G401.6 (cell line): ENCODE data around the gene COPS3.

Source experiments
- FAIRE-seq: peaks from 2 replicates; lab custom pipeline; 2012; peaks lifted over from hg19 to GRCh38; lab: Jason Lieb, UNC

COPS3 gene

DNA sequence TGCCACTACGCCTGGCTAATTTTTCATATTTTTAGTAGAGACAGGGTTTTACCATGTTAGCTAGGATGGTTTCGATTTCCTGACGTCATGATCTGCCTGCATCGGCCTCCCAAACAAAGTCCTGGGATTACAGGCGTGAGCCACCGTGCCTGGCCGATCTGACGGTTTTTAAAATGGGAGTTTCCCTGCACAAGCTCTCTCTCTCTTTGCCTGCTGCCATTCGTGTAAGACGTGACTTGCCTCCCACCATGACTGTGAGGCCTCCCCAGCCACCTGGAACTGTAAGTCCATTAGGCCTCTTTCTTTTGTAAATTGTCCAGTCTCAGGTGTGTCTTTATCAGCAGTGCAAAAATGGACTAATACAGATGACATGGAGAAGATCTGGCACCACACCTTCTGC lies 39.4 kb downstream of the COPS3 start:
- no peak for FAIRE-seq

DNA sequence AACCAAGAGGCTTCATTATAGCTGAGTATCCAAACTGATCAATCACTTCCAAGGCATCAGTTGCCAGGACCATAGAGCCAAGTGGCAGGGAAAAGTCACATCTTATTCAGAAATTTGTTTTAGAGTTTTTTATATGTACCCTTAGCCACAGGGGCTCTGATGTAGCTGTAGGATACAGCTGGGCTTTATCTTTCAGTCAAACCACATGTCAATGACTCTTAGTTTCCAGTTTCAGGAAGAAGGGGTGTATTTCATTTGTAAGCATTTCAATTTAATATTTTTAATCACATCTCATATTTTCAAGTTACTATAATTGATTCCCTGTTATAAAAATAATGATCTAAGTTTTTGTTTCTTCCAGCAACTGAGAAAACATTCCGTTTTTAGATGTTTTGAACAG lies 41.2 kb downstream of the COPS3 start:
- no peak for FAIRE-seq

DNA sequence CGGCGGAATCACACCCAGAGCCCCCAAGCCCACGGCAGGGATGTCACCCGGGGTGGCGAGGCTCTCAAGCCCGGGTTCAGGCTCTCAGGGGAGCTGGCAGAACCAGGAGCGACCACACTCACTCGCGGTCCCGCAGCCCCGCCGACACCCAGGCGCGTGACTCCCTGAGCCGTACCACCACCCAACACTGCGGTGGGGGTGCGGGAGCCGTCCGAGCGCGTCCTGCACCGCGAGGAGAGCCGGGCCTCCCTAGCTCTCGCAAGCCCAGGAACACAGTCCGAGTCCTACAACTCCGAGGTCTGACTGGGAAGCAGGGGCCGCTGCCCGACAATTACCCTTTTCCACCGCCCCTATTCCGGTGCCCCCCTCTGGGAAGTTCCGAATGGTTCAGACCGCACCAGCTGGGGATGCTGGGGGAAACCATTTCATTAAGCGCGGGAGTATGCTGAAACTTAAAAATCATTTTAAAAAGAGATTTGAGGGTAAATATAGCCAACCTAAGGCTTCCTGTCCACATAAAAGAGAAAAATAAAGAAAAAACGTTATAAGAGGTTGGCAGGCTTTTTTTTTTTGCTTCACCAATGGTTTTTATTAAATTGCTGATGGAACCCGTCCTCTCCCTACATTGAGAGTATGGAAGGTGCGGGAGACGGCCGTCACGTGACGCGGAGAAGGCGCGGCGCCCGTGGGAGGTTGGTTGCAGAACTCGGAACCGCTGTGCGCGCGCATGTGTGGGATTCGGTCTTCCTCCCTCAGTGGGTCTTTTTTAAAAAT lies 43.8 kb downstream of the COPS3 start, which contains the start of gene FLCN:
Gene FLCN, minus strand, starts transcription at position 143 of the 774 bp plus-strand sequence. CDS start 9,031 bp downstream, outside the sequence.
- peak; percentile 46 for FAIRE-seq

DNA sequence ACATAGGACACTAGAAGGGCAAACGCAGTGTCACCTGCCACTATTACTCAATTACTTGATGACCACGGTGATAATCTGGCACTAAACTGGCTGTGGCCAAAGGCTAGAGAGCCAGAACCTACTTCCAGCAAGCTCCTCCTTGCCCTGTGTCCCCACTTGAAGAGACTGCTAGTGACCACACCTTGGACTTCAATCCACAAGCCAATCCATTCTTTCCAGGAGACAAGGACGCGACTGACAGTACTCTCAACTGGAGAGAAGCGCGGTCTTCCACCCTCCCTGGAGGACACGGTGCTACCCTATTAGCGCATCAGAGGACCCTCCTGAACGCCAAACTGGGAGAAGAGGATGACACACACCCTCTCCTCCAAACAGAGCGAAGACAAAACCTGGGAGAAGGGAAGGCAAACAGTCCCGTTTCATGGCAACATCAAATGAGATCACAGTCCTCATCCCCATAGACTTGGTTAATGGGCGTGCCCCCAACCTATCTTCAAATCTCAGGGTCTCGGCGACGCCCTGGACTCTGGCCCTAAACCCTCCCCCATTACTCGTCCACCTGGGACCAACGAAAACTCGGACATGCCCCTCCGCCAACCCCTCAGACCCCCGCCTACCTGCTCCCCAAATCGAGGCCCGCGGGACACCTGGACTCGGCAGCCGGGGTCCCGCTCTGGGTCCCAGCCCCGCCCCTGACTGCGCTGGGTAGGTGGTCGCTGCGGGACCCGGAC lies 44.6 kb downstream of the COPS3 start:
- FAIRE-seq, result no peak

DNA sequence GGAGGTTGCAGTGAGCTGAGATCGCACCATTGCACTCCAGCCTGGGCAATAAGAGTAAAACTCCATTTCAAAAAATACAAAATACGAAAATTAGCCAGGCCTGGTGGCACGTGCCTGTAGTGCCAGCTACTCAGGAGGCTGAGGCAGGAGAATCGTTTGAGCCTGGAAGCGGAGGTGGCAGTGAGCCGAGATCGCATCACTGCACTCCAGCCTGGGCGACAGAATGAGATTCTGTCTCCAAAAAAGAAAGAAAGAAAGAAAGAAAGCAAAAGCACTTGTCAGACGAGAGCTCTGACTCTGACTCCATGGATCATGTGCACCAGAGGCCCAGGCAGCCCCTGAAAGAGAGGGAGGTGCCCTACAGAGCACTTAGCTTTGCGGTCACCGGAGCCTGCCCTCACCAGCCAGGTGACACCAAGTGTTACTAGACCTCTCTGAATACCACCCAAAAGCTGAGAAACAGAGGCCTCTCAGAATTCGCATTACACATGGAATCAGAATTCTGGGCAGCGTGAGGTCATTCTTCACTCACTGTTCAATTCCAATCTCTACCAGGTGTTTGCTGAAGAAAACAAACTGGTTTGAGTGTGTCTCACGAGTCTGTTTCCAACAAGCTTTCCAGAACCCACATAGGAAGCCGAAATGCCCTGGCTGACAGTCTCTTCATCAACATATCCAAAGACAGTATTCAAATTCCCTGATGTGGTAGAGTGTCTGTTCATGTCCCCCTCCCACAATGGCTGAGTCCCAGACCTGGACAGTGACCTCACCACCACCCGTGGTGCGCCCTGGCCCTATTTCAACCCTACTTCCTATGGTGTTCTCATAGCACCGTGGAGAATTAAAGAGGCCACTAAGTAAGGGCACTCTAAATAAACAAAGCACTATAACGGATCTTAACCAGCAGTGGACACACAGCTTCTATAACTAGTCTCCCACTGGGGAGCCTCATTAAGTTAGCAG lies 45.6 kb downstream of the COPS3 start:
- FAIRE-seq, result no peak

DNA sequence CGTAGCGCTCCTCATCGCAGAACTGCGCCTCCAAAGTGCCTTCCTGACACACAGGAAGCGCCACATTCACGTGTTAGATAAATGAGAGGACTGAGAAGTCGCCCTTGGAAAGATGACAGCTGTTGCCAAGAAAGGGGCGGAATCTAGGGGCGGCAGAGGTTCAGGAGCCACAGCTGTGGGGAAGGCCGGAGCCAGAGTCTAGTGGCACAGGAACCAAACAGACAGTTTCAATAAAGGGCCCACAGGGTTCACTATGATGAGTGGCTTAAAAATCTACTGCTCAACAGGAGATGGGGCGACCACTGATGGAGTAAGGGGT lies 48.8 kb downstream of the COPS3 start:
- no peak for FAIRE-seq

DNA sequence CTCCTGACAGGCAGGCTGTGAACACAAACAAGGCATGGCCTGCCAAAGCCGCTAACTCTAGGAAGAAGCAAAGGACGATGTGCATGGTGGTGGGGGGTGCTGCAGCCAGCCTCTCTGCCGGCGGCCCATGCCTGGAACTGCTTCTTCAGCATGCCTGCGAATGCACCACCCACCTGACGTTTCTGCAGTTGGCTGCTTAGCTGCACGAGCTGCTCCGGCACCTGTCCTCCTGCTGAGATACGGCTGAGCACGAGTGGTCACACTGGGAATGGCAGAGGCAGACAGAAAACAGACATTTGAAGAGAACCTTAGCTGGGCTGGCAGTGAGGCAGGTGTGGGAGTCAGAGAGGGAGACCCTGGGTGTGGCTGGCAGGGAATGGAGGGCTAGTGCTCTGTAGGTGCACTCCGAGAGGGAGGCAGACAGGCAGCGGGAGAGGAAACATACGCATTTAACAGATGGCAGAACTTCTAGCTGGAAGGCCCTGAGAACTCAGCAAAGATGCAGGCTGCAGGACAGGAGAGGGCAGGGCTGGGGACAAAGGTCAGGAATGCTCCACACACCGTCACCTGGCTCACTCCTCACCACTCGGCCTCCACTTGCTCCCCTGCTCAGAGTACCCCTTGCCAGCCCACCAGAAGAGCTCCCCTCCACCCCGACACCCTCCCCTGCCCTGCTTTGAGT lies 49.3 kb downstream of the COPS3 start:
- FAIRE-seq, result no peak

DNA sequence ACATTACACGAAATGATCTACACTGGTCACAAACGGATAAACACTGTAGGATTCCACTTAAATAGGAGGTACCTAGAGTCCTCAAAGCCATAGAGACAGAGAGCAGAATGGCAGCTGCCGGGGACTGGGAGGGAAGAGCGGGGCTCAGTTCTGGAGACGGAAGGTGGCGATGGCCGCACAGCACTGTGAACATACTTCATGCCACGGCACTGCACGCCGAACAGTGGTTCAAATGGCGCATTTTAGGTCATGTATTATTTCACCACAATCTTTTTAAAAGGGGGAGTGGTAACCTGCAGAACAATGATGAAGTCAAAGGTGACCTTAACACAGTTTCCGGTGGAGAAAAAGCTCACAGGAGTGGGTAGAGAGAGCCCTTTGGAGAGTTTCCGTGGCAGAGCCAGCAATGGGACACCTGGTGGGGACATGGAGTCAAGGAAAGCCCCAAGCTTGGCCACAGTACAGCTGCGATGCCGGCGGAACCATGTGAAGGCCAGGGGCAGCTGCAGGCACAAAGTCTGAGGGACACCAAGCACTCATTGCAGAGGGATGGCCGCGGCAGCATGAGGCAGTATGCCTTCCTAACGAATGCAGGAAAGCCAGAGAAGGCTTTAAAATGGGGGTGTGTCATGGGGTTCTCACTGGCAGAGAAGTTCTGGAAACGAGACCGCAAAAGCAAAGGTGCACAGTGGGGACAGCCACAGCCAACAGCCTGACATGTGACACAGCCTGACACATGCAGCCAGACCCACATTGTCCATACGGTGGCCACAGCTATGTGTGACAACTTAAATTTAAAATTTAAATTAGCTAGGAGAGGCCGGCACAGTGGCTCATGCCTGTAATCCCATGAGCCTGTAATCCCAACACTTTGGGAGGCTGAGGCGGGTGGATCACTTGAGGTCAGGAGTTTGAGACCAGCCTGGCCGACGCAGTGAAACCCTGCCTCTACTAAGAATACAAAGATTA lies 51.3 kb downstream of the COPS3 start:
- no peak for FAIRE-seq

DNA sequence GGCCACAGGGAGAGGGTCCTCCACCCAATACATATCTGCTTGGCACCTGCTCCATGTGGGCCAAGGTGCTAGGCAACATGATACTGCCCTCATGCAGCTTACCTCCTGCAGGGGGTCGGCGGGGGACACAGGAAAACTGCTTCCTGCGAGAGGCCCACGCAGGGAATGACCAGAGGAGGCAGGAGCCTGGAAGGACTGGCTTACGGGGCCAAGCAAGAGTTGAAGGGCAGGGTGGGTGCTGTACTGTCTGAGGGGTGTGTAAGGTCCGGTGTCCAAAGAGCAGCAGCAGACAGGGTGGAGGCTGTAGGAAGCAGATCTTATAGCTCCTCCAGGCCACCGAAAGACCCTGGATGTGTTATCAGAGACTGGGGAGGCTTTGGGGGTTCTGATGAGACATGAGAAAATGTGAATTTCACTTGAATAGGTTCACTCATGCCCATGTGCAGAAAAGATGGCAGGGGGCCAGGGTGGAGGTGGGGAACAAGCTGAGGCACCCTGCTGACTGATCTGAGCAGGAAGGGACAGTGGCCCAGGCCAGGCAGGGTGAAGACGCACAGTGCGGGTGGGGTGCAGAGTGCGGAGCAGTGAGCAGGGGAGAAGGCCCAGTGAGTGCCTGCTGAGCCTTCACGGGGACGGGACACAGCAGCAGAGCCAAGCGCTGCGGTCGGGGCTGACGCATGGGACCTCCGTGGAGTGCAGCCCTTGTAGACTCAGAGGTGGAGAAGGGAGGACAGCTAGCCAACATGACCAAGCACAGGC lies 52.3 kb downstream of the COPS3 start:
- no peak for FAIRE-seq

DNA sequence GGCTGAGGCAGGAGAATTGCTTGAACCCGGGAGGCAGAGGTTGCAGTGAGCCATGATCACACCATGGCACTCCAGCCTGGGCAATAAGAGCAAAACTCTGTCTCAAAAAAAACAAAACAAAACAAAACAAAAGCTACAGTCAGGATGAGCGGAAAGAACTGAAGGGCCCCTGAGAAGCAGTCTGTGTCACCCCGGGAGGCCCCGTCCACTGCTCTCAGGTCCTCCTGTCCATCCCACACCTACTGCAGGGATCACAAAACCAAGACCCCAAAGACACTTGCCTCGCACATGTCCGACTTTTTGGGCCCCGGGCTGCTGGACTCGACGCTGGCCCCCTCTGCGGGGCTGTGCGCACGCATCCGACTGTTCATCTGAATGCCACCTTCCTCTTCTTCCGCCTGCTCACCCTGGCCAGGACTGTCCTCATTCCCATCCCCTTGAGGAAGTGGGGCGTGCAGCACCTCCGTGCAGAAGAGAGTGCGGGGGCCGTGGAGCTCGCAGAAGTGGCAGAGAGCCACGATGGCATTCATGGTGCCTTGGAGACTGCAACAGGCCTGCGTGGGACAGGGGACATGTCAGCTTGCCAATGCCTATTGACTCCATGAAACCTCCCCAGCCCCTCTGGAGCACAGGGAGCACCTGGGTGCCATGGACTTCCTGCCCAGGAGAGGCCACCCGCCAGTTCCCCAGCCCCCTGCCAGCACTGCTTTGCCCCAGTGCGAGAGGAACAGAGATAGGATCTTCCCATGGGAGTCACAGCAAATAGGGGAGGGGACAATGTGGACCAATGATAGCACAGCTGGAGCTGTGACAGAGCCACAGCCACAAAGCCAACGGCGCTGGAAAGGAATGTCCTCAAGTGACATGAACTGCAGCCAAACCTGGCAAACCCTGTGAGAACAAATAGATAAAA lies 53.2 kb downstream of the COPS3 start:
- no peak for FAIRE-seq

DNA sequence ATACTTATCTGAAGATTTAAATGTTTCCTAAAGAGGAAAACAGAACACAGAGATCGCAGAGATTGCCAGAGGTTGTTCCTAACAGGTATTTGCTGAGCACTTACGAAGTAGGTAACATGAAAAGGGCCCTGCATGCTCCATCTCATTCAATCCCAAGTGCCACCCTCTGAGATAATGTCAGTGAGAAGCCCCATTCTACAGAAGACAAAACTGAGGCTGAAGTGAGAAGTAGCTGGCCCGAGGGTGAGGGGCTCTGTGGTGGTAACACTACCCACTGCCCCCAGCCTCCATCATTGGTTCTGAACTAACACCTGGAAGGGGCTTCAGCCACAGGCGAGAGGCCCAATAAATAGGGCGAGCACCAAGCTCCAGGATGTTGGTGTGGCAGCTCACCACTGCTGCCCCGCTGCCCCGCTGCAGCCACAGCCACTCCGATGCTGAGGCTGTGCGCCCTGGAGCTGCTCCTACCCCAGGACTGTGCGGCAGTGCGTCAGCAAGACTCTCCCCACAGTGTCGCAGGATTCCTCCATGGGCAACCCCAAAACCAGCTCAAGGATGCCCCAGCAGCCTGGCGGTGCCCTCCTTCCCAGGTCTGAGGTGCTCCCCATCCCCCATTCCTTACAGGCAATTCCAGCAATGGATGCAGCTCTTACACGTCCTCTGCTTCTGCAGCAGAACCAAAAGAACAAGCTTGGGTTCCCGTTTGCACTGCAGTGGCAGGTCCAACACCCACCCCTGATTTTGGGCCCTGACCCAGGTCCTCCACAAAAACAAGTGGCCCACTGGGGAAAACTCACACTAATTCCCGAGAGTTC lies 54.4 kb downstream of the COPS3 start:
- no peak for FAIRE-seq

DNA sequence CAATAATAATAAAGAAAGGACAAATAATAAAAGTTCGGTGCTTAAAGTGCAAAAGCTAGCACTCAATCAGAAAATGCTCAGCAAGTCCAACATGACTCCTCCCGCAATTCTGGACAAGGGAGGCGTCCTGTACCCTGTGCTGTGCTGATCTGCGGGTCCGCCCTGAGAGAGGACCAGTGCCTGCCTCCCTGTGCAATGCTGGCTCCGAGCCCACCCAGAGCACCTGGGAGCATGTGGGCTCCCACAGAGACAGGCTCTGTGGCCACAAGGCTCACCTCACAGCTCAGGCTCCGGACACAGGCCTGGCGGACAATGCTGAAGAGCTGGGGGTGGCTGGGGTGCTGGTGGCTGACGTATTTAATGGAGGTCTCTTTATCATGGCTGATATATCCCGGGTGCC lies 55.1 kb downstream of the COPS3 start:
- no peak for FAIRE-seq

DNA sequence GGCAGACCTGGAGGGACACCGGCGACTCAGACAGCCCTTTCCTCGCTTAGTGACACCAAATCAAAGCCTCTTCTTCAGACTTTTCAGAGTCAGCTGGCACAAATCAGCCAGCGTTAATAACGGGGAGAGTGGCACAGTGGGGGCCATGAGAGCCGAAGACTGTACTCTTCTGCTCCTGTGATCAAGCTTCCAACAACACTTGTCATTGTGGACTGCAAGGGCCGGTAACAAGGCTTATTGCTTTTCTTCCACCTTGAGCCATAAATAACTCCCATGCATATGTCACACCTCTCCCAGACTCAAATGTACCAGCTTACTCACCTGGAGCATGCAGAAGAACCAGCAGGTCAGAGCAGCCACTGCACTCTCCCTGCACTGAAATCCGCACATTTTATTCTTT lies 56.9 kb downstream of the COPS3 start:
- FAIRE-seq, result no peak

DNA sequence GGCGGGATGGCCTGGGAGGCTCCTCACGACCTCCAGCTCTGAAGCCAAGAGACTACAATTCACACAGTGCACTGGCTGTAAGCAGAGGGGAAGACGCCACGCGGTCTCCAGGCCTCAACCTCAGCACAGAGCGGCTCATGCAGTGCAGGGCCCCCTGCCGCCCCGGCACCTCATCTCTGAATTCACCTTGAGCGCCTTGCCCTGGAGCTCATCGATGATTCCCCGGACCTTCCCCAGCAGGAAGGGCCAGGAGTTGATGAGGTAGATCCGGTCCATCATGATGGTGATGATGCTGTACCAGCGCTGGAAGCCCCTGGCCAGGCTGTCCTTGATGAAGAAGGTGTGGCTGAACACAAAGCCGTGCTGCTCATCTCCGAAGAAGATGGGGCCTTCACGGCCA lies 57.3 kb downstream of the COPS3 start:
- FAIRE-seq, result no peak

DNA sequence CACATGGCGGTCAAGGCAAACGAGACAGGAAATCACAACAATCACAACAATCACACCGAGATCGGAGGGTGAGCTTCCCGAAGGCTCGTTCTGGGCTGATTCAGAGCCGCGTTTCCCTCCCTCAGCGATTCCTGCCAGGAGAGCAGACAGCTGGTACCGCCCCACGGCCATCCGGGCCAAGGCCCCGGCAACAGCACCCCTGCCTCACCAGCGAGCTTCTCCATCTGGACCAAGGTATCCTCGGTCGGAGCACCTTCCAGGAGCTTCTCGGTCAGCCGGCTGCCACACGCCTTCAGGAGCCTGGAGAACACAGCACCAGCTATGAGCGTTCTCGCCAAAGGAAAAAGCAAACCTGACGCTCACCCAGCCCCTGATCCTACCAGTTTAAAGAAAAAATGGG lies 59.7 kb downstream of the COPS3 start:
- no peak for FAIRE-seq

DNA sequence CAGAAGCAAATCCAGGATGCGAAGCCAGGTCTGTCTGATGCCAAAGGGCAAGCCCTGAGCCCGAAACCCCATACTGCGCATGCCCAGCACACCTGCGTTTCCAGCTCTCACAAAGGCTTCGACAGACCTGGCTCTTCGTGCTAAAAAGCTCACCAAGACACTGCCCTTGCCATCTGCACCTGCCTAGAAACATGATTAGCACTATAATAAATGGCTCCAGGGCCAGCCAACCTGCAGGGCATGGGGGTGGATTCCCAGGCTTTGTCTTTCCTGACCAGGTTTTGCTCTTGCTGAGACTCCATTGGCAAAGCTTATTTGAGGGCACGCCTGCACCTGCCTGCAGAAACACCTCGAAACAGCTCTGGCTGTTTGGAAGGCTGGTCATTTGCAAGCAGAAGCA lies 60.5 kb downstream of the COPS3 start:
- FAIRE-seq, result no peak

DNA sequence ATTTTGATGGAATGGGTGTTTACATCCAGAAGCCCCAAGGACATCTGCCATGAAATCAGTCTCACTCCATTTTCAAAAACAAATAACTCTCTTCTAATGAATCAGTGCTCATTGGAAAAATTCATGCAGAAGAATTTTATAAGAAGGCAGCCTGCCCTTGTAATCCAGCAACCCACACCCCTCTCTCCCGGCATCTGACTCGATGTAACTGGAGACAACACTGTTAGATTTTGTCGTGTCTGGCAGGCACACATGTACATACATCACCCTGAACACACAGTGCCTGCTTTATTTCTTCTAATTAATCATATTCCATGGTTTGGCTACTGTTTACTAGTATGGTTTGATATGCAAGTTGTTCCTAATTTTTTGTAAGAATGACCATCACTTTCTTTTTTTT lies 63.1 kb downstream of the COPS3 start:
- FAIRE-seq, result no peak

DNA sequence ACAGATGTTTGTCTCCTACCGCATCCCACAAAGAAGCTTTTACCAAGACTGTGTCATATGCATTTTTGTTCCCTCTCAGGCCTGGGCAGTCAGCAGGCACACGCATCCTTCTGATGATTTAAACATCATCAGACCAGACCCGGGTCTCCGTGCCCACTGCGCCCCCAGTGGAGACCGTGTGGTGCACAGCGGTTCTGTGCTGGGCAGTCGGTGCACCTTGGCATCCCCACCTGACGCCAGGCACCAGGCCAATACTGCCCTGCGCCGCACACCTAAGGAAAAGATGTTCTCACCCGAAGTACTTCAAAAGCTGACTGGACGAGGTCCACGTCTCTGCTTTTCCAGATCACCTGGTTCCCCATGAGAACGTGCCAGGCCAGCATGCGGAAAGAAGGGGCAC lies 64.3 kb downstream of the COPS3 start:
- FAIRE-seq, result no peak
